ENCODE data around the gene KCNIP4. TPM values are rescaled to one million over a fixed set of nuclear protein-coding genes. Genes with fewer than 3 reads are reported as not detected.

The KCNIP4 gene
- total and polyA plus RNA-seq, 10 of the 15 experiments (the other 5 are each of a cell fraction or from before 2014, with no cell fraction given), result 0.03 to 0.23 (median 0.13) TPM; not detected in 7

GRCh38 chr4:21067351-21067750 lies 881.2 kb downstream of the KCNIP4 start:
- ATAC-seq, result no peak
- in situ Hi-C loops (cut with MboI) (no loop called here), intact Hi-C loops (cut with micrococcal nuclease; ENCODE audit: unreplicated experiment) (no loop called here)
- H4K20me1 ChIP-seq (ENCODE audit: control insufficient read depth, insufficient read depth), result no peaks in the 10 kb centered on the region
- H3K36me3 ChIP-seq (ENCODE audit: control insufficient read depth in 2 of 2, insufficient read depth in 2 of 2, low read length in 1 of 2), result no peaks in the 10 kb centered on the region
- no peaks in the 10 kb centered on the region for H3K4me1 ChIP-seq (ENCODE audit: control insufficient read depth, insufficient read depth, low read length)
- no peak for FAIRE-seq
- no peaks in the 10 kb centered on the region for H3K27me3 ChIP-seq (replicated peaks in 1 of 2; ENCODE audit: control insufficient read depth in 2 of 2, insufficient read depth in 2 of 2, low read length in 1 of 2)
- ChIA-PET POLR2A (no interaction called here), RAD21 (ENCODE audit: unreplicated experiment) (no interaction called here), CTCF (no interaction called here), SMC1A (ENCODE audit: uncharacterized antibody, unreplicated experiment) (no interaction called here)
- WGBS (ENCODE audit: insufficient coverage, insufficient replicate concordance, low lambda C conversion rate, missing lambda C conversion rate), result 0% methylated on average over 1 of the region's 1 CpG
- BruUV-seq (replicated peaks), result no TSS peak
- H2AFZ ChIP-seq (ENCODE audit: control insufficient read depth, low read depth, low read length), result no peak overlapping the region
- no peaks in the 10 kb centered on the region for H3K79me2 ChIP-seq (ENCODE audit: control insufficient read depth, insufficient read depth, low read length)
- H3K9me3 ChIP-seq (replicated peaks; ENCODE audit: control insufficient read depth, insufficient read depth, low read length), result no peaks in the 10 kb centered on the region
- H3K4me3 ChIP-seq, result no peak overlapping the region
- DNase-seq (ENCODE audit: low read depth, low spot score), result no peak
- no peak overlapping the region for H3K27ac ChIP-seq (ENCODE audit: control insufficient read depth, insufficient read depth)
- no peak overlapping the region for H3K4me2 ChIP-seq (ENCODE audit: control insufficient read depth, insufficient read depth)
- TF ChIP-seq HDAC2 (IDR thresholded peaks at IDR 0.05) (no peak), IKZF1 (conservative IDR thresholded peaks at IDR 0.05) (no peak), ATF7 (IDR thresholded peaks at IDR 0.05; ENCODE audit: low read depth) (no peak), ZZZ3 (IDR thresholded peaks at IDR 0.05; ENCODE audit: control insufficient read depth, insufficient read length, low read depth) (no peak), RELB (IDR thresholded peaks at IDR 0.05; ENCODE audit: low read depth) (no peak), CTCF (IDR thresholded peaks at IDR 0.05 in 2 of 3, conservative IDR thresholded peaks at IDR 0.05 in 1 of 3; ENCODE audit: control insufficient read depth in 2 of 3, extremely low read depth in 1 of 3, insufficient read depth in 1 of 3, low read depth in 3 of 3, low read length in 3 of 3) (no peak), NR2C2 (IDR thresholded peaks at IDR 0.05; ENCODE audit: borderline replicate concordance, control insufficient read depth, insufficient read length, low read depth) (no peak), IRF4 (IDR thresholded peaks at IDR 0.05; ENCODE audit: low read depth, low read length) (no peak)
- no peak overlapping the region for H3K9ac ChIP-seq (ENCODE audit: control insufficient read depth, insufficient read depth, low read length)

Data from GM12878 (cell line).